ENCODE data around the gene CLRN3. TPM values are rescaled to one million over a fixed set of nuclear protein-coding genes. Genes with fewer than 3 reads are reported as not detected.

CLRN3 gene
- total and polyA plus RNA-seq, 2 experiments from 2014 or later, result not detected

- Histone ChIP-seq H3F3A (replicated peaks; ENCODE audit: low read depth) (no peaks in the 10 kb centered on the region), H3K36me3 (ENCODE audit: insufficient read depth) (no peaks in the 10 kb centered on the region), H2AFZ (no peak overlapping the region), H3K79me2 (replicated peaks; ENCODE audit: insufficient read depth) (no peaks in the 10 kb centered on the region), H4K20me1 (replicated peaks; ENCODE audit: insufficient read depth) (no peaks in the 10 kb centered on the region), H3K4me3 (no peak overlapping the region), H3K27me3 (ENCODE audit: insufficient read depth) (peaks cover 9% of the 10 kb centered on the region), H3K4me2 (no peak overlapping the region), H3K27ac (ENCODE audit: low read depth) (no peak overlapping the region), H3K4me1 (ENCODE audit: insufficient read depth) (no peaks in the 10 kb centered on the region), H3K9me2 (ENCODE audit: insufficient read depth) (no peaks in the 10 kb centered on the region)
- TF ChIP-seq, protein P1, sequence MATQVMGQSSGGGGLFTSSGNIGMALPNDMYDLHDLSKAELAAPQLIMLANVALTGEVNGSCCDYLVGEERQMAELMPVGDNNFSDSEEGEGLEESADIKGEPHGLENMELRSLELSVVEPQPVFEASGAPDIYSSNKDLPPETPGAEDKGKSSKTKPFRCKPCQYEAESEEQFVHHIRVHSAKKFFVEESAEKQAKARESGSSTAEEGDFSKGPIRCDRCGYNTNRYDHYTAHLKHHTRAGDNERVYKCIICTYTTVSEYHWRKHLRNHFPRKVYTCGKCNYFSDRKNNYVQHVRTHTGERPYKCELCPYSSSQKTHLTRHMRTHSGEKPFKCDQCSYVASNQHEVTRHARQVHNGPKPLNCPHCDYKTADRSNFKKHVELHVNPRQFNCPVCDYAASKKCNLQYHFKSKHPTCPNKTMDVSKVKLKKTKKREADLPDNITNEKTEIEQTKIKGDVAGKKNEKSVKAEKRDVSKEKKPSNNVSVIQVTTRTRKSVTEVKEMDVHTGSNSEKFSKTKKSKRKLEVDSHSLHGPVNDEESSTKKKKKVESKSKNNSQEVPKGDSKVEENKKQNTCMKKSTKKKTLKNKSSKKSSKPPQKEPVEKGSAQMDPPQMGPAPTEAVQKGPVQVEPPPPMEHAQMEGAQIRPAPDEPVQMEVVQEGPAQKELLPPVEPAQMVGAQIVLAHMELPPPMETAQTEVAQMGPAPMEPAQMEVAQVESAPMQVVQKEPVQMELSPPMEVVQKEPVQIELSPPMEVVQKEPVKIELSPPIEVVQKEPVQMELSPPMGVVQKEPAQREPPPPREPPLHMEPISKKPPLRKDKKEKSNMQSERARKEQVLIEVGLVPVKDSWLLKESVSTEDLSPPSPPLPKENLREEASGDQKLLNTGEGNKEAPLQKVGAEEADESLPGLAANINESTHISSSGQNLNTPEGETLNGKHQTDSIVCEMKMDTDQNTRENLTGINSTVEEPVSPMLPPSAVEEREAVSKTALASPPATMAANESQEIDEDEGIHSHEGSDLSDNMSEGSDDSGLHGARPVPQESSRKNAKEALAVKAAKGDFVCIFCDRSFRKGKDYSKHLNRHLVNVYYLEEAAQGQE (IDR thresholded peaks at IDR 0.05; ENCODE audit: unreplicated experiment), result no peak
- TF ChIP-seq EZH2 (IDR thresholded peaks at IDR 0.05; ENCODE audit: low read depth, unreplicated experiment) (no peak), EZH2phosphoT487 (IDR thresholded peaks at IDR 0.05; ENCODE audit: unreplicated experiment) (no peak)
- H3K4me1 Mint-ChIP-seq, result peaks cover 2% of the 10 kb centered on the region; the same call in 2 of the 3 replicates
- H3K27ac Mint-ChIP-seq, result no peak overlapping the region
- ATAC-seq (no peak), DNase-seq (ENCODE audit: low spot score) (no peak)
- no peaks in the 10 kb centered on the region for H3K9me3 Mint-ChIP-seq
- peaks cover 19% of the 10 kb centered on the region for H3K27me3 Mint-ChIP-seq (ENCODE audit: insufficient read depth, low read depth, poor library complexity)
- H3K4me3 Mint-ChIP-seq, result no peak overlapping the region
- no peaks in the 10 kb centered on the region for H3K36me3 Mint-ChIP-seq (ENCODE audit: low read depth)
Measured at GRCh38 chr10:127909716-127910463, 17.1 kb upstream of the CLRN3 start.

- H3F3A ChIP-seq (replicated peaks; ENCODE audit: low read depth), result no peaks in the 10 kb centered on the region
- H3K4me3 Mint-ChIP-seq, result no peak overlapping the region
- DNase-seq (ENCODE audit: low spot score), result no peak
- no peaks in the 10 kb centered on the region for H4K20me1 ChIP-seq (replicated peaks; ENCODE audit: insufficient read depth)
- H3K79me2 ChIP-seq (replicated peaks; ENCODE audit: insufficient read depth), result no peaks in the 10 kb centered on the region
- H3K4me3 ChIP-seq, result no peak overlapping the region
- no peaks in the 10 kb centered on the region for H3K4me1 ChIP-seq (ENCODE audit: insufficient read depth)
- peaks cover 17% of the 10 kb centered on the region for H3K27me3 Mint-ChIP-seq (ENCODE audit: insufficient read depth, low read depth, poor library complexity)
- H3K4me1 Mint-ChIP-seq, result peaks cover 2% of the 10 kb centered on the region; the same call in 2 of the 3 replicates
- ATAC-seq, result no peak
- no peaks in the 10 kb centered on the region for H3K36me3 ChIP-seq (ENCODE audit: insufficient read depth)
- peaks cover 9% of the 10 kb centered on the region for H3K27me3 ChIP-seq (ENCODE audit: insufficient read depth)
- no peak overlapping the region for H3K4me2 ChIP-seq
- H3K9me2 ChIP-seq (ENCODE audit: insufficient read depth), result no peaks in the 10 kb centered on the region
- no peak overlapping the region for H3K27ac ChIP-seq (ENCODE audit: low read depth)
- H3K36me3 Mint-ChIP-seq (ENCODE audit: low read depth), result no peaks in the 10 kb centered on the region
- no peak overlapping the region for H3K27ac Mint-ChIP-seq
- H3K9me3 Mint-ChIP-seq, result no peaks in the 10 kb centered on the region
- no peak overlapping the region for H2AFZ ChIP-seq
- TF ChIP-seq CREB1 (CRISPR knock-in tag; IDR thresholded peaks at IDR 0.05; ENCODE audit: low read depth), result no peak
- TF ChIP-seq, protein P2, sequence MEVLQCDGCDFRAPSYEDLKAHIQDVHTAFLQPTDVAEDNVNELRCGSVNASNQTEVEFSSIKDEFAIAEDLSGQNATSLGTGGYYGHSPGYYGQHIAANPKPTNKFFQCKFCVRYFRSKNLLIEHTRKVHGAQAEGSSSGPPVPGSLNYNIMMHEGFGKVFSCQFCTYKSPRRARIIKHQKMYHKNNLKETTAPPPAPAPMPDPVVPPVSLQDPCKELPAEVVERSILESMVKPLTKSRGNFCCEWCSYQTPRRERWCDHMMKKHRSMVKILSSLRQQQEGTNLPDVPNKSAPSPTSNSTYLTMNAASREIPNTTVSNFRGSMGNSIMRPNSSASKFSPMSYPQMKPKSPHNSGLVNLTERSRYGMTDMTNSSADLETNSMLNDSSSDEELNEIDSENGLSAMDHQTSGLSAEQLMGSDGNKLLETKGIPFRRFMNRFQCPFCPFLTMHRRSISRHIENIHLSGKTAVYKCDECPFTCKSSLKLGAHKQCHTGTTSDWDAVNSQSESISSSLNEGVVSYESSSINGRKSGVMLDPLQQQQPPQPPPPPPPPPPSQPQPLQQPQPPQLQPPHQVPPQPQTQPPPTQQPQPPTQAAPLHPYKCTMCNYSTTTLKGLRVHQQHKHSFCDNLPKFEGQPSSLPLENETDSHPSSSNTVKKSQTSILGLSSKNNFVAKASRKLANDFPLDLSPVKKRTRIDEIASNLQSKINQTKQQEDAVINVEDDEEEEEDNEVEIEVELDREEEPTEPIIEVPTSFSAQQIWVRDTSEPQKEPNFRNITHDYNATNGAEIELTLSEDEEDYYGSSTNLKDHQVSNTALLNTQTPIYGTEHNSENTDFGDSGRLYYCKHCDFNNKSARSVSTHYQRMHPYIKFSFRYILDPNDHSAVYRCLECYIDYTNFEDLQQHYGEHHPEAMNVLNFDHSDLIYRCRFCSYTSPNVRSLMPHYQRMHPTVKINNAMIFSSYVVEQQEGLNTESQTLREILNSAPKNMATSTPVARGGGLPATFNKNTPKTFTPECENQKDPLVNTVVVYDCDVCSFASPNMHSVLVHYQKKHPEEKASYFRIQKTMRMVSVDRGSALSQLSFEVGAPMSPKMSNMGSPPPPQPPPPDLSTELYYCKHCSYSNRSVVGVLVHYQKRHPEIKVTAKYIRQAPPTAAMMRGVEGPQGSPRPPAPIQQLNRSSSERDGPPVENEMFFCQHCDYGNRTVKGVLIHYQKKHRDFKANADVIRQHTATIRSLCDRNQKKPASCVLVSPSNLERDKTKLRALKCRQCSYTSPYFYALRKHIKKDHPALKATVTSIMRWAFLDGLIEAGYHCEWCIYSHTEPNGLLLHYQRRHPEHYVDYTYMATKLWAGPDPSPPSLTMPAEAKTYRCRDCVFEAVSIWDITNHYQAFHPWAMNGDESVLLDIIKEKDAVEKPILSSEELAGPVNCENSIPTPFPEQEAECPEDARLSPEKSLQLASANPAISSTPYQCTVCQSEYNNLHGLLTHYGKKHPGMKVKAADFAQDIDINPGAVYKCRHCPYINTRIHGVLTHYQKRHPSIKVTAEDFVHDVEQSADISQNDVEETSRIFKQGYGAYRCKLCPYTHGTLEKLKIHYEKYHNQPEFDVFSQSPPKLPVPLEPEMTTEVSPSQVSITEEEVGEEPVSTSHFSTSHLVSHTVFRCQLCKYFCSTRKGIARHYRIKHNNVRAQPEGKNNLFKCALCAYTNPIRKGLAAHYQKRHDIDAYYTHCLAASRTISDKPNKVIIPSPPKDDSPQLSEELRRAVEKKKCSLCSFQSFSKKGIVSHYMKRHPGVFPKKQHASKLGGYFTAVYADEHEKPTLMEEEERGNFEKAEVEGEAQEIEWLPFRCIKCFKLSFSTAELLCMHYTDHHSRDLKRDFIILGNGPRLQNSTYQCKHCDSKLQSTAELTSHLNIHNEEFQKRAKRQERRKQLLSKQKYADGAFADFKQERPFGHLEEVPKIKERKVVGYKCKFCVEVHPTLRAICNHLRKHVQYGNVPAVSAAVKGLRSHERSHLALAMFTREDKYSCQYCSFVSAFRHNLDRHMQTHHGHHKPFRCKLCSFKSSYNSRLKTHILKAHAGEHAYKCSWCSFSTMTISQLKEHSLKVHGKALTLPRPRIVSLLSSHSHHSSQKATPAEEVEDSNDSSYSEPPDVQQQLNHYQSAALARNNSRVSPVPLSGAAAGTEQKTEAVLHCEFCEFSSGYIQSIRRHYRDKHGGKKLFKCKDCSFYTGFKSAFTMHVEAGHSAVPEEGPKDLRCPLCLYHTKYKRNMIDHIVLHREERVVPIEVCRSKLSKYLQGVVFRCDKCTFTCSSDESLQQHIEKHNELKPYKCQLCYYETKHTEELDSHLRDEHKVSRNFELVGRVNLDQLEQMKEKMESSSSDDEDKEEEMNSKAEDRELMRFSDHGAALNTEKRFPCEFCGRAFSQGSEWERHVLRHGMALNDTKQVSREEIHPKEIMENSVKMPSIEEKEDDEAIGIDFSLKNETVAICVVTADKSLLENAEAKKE (CRISPR knock-in tag; IDR thresholded peaks at IDR 0.05), result no peak
- TF ChIP-seq ZNF331 (CRISPR knock-in tag; IDR thresholded peaks at IDR 0.05; ENCODE audit: low read depth), result no peak
- TF ChIP-seq, protein P1 (IDR thresholded peaks at IDR 0.05; ENCODE audit: unreplicated experiment), result no peak
- no peak for TF ChIP-seq EZH2phosphoT487 (IDR thresholded peaks at IDR 0.05; ENCODE audit: unreplicated experiment)
- TF ChIP-seq NANOG (IDR thresholded peaks at IDR 0.05; ENCODE audit: borderline replicate concordance), result no peak
Measured at GRCh38 chr10:127908959-127909267, 16.2 kb upstream of the CLRN3 start.

Measured in GM23338 (cell line).